GM23338 (cell line): ENCODE data around the gene PKDCC.

Experiments used
- EZH2 ChIP-seq: fragments of 200-600 bp; sonication (generic); IDR thresholded peaks from one replicate; pipeline ENCODE4 v1.8.0; 2017; ENCODE audit warnings: antibody characterized with exemption, mild to moderate bottlenecking, low read depth; ENCODE audit not compliant: unreplicated experiment
- JUNB ChIP-seq: IDR thresholded peaks from one replicate; pipeline ENCODE4 v1.6.1; 2016; ENCODE audit warnings: antibody characterized with exemption; ENCODE audit not compliant: unreplicated experiment
- NANOG ChIP-seq: IDR thresholded peaks from 2 replicates; pipeline ENCODE4 v1.6.1; 2016; ENCODE audit warnings: antibody characterized with exemption, borderline replicate concordance
- POLR2AphosphoS5 ChIP-seq: IDR thresholded peaks from 2 replicates; pipeline ENCODE4 v1.6.1; 2016; ENCODE audit warnings: antibody characterized with exemption, low read depth
- ZNF114 ChIP-seq: fragments of 250-450 bp; sonication (Bioruptor Pico); IDR thresholded peaks from 2 replicates; pipeline ENCODE4 v1.5.0; 2020; ENCODE audit warnings: mild to moderate bottlenecking, moderate library complexity
- TF ChIP-seq, protein P1 (sequence below), 2 experiments: fragments of 200-600 bp in 1 of 2; sonication (generic) in 1 of 2; conservative IDR thresholded peaks; 2 replicates each; pipeline versions ENCODE4 v1.5.1 to v1.6.1; 2016 to 2017; ENCODE audit warnings: antibody characterized with exemption in 2 of 2, low read depth in 2 of 2, mild to moderate bottlenecking in 2 of 2, moderate library complexity in 1 of 2
- TF ChIP-seq, protein P2 (sequence below): IDR thresholded peaks from one replicate; pipeline ENCODE4 v1.6.1; 2018; ENCODE audit warnings: antibody characterized with exemption; ENCODE audit not compliant: unreplicated experiment

DNA sequence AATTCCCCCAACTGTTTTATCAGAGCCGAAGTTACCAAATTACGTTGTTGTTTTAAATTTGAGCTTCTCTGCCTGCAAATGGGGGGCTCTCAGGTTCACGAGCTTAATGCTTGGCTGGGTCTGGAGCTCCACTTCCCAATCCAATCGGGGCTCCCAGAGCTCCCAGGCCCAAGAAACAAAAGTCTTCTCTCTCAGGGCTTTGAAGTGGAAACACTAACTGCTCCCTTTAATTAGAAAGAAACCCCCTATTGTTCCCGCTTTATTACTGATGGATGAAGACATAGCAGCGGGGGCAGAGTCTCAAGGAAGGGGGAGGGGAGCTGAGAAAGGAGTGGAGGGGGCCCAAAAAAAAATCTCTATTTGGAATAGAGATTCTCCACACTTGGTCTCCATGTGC is 15.6 kb upstream of the PKDCC start:
- no peak for TF ChIP-seq JUNB
- TF ChIP-seq, protein P1, sequence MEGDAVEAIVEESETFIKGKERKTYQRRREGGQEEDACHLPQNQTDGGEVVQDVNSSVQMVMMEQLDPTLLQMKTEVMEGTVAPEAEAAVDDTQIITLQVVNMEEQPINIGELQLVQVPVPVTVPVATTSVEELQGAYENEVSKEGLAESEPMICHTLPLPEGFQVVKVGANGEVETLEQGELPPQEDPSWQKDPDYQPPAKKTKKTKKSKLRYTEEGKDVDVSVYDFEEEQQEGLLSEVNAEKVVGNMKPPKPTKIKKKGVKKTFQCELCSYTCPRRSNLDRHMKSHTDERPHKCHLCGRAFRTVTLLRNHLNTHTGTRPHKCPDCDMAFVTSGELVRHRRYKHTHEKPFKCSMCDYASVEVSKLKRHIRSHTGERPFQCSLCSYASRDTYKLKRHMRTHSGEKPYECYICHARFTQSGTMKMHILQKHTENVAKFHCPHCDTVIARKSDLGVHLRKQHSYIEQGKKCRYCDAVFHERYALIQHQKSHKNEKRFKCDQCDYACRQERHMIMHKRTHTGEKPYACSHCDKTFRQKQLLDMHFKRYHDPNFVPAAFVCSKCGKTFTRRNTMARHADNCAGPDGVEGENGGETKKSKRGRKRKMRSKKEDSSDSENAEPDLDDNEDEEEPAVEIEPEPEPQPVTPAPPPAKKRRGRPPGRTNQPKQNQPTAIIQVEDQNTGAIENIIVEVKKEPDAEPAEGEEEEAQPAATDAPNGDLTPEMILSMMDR (conservative IDR thresholded peaks at IDR 0.05; ENCODE audit: low read depth in 2 of 2) = no peak
- TF ChIP-seq, protein P2, sequence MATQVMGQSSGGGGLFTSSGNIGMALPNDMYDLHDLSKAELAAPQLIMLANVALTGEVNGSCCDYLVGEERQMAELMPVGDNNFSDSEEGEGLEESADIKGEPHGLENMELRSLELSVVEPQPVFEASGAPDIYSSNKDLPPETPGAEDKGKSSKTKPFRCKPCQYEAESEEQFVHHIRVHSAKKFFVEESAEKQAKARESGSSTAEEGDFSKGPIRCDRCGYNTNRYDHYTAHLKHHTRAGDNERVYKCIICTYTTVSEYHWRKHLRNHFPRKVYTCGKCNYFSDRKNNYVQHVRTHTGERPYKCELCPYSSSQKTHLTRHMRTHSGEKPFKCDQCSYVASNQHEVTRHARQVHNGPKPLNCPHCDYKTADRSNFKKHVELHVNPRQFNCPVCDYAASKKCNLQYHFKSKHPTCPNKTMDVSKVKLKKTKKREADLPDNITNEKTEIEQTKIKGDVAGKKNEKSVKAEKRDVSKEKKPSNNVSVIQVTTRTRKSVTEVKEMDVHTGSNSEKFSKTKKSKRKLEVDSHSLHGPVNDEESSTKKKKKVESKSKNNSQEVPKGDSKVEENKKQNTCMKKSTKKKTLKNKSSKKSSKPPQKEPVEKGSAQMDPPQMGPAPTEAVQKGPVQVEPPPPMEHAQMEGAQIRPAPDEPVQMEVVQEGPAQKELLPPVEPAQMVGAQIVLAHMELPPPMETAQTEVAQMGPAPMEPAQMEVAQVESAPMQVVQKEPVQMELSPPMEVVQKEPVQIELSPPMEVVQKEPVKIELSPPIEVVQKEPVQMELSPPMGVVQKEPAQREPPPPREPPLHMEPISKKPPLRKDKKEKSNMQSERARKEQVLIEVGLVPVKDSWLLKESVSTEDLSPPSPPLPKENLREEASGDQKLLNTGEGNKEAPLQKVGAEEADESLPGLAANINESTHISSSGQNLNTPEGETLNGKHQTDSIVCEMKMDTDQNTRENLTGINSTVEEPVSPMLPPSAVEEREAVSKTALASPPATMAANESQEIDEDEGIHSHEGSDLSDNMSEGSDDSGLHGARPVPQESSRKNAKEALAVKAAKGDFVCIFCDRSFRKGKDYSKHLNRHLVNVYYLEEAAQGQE = no peak
- no peak for TF ChIP-seq POLR2AphosphoS5
- no peak for TF ChIP-seq EZH2
- TF ChIP-seq NANOG = no peak
- no peak for TF ChIP-seq ZNF114 (CRISPR knock-in tag)
